ENCODE measurements around the gene CASP6.
A peak's percentile ranks its signal among the peaks of the same experiment; 100 is the strongest.

Gene CASP6

GRCh38 chr4:109702950-109703663 lies at the start of gene CASP6:
CASP6 (minus strand) TSS chr4:109703445; CDS start chr4:109703395, 50 bp downstream.
- peak; percentile 65 for DNase-seq (ENCODE audit: low read depth)

GRCh38 chr4:109752525-109752924 lies 49.3 kb upstream of the CASP6 start:
- DNase-seq (ENCODE audit: low read depth) = no peak

GRCh38 chr4:109751852-109752251 lies 48.6 kb upstream of the CASP6 start:
- no peak for DNase-seq (ENCODE audit: low read depth)

- no peak for DNase-seq (ENCODE audit: low read depth)
These were observed 47.5 kb upstream of the CASP6 start for GRCh38 chr4:109750652-109751244.

- no peak for DNase-seq (ENCODE audit: low read depth)
These were observed 46.3 kb upstream of the CASP6 start for GRCh38 chr4:109749388-109750082.

- DNase-seq (ENCODE audit: low read depth) = no peak
These were observed 44.9 kb upstream of the CASP6 start for GRCh38 chr4:109748114-109748513.

- DNase-seq (ENCODE audit: low read depth) = no peak
These were observed 43.5 kb upstream of the CASP6 start for GRCh38 chr4:109746728-109747127.

GRCh38 chr4:109745830-109746229 lies 42.6 kb upstream of the CASP6 start:
- no peak for DNase-seq (ENCODE audit: low read depth)

GRCh38 chr4:109739547-109739946 lies 36.3 kb upstream of the CASP6 start:
- DNase-seq (ENCODE audit: low read depth) = no peak

GRCh38 chr4:109738104-109738872 lies 35.0 kb upstream of the CASP6 start:
- DNase-seq (ENCODE audit: low read depth) = no peak

- DNase-seq (ENCODE audit: low read depth) = no peak
These were observed 32.5 kb upstream of the CASP6 start for GRCh38 chr4:109735566-109736365.

- no peak for DNase-seq (ENCODE audit: low read depth)
These were observed 30.5 kb upstream of the CASP6 start for GRCh38 chr4:109733728-109734127.

- DNase-seq (ENCODE audit: low read depth) = no peak
These were observed 27.6 kb upstream of the CASP6 start for GRCh38 chr4:109730619-109731545.

GRCh38 chr4:109729718-109730618 lies 26.7 kb upstream of the CASP6 start, which contains the start of gene PLA2G12A:
PLA2G12A (minus strand) TSS chr4:109730070; CDS start chr4:109729809, 261 bp downstream.
- DNase-seq (ENCODE audit: low read depth) = peak; percentile 69

GRCh38 chr4:109729117-109729717 lies 26.0 kb upstream of the CASP6 start:
- no peak for DNase-seq (ENCODE audit: low read depth)

- DNase-seq (ENCODE audit: low read depth) = no peak
These were observed 25.1 kb upstream of the CASP6 start for GRCh38 chr4:109728385-109728784.

- no peak for DNase-seq (ENCODE audit: low read depth)
These were observed 19.9 kb upstream of the CASP6 start for GRCh38 chr4:109723110-109723509.

- no peak for DNase-seq (ENCODE audit: low read depth)
These were observed 19.1 kb upstream of the CASP6 start for GRCh38 chr4:109722357-109722756.

- no peak for DNase-seq (ENCODE audit: low read depth)
These were observed 17.8 kb upstream of the CASP6 start for GRCh38 chr4:109721033-109721432.

All from activated T-cell treated with anti-CD3 and anti-CD28 coated beads for 1 hour (primary cell).